Sigmoid colon (tissue), 4 donors: ENCODE data around the gene BCAS1.

Experiments
- CTCF ChIP-seq, 4 experiments: fragments of 450-650 bp in 3 of 4; fragments of 200-600 bp in 1 of 4; IDR thresholded peaks; one replicate each; pipeline ENCODE4 v1.5.1; 2016 to 2019; ENCODE audit warnings: antibody characterized with exemption in 4 of 4, mild to moderate bottlenecking in 3 of 4, moderate library complexity in 2 of 4
- EP300 ChIP-seq, 4 donors: sonication (generic); formaldehyde crosslinking; IDR thresholded peaks; one replicate each; pipeline ENCODE4 v1.6.1; 2017; ENCODE audit warnings: antibody characterized with exemption in 4 of 4
- POLR2A ChIP-seq, 2 donors: fragments of 450-650 bp; IDR thresholded peaks; one replicate each; pipeline ENCODE4 v1.6.1; 2016; ENCODE audit warnings: antibody characterized with exemption in 2 of 2, mild to moderate bottlenecking in 2 of 2, moderate library complexity in 2 of 2
- POLR2AphosphoS5 ChIP-seq, 4 donors: sonication (generic); formaldehyde crosslinking; IDR thresholded peaks; one replicate each; pipeline ENCODE4 v1.6.1; 2017; ENCODE audit warnings: antibody characterized with exemption in 4 of 4

DNA sequence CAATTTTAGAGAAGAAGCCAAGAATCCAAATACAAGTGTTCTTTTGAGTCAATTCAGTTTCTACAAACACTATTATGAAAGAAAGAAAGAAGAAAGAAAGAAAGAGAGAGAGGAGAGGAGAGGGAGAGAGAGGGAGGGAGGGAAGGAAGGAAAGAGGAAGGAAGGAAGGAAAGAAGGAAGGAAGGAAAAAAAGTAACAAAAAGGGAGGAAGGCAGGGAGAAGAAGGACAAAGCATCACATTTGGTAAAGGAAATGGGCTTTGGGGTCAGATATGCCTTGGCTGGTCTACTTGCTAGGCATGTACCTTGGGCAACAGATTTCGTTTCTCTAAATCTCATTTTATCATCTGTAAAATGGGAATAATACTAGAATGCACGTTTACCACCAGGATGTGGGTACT is 49.4 kb upstream of the BCAS1 start:
- no peak for TF ChIP-seq POLR2AphosphoS5 (IDR thresholded peaks at IDR 0.05)
- no peak for TF ChIP-seq CTCF (IDR thresholded peaks at IDR 0.05)
- no peak for TF ChIP-seq POLR2A (IDR thresholded peaks at IDR 0.05)
- no peak for TF ChIP-seq EP300 (IDR thresholded peaks at IDR 0.05)
